GM18909 (cell line): ENCODE results near the gene TSPAN7.

Experiments used
- ATAC-seq: cut with Tn5 transposase; IDR thresholded peaks from one replicate; pipeline ENCODE4 v1.9.1; 2021; ENCODE audit warnings: mild to moderate bottlenecking; ENCODE audit not compliant: unreplicated experiment, poor library complexity

Gene TSPAN7

GRCh38 chrX:38639730-38640129 is 78.4 kb downstream of the TSPAN7 start:
- no peak for ATAC-seq

GRCh38 chrX:38641197-38641596 is 79.9 kb downstream of the TSPAN7 start:
- ATAC-seq: no peak

DNA sequence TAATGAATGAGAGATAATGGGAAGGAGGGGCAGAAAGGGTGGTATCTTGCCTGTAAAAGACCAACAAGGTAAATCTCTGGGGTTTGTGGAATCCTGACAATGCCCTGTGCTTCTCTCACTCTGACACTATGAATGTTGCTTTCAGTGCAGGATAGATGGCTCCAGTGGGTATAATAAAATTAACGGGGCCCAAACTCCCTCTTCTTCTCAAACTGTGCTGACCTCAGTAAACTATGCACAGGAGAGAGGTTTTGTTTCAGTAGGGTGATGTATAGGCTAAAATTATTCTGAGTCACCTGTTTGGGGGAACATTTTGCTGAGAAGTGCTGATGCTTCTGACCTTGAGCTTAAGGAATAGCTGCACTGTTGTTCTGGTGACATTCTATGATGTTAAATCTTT is 82.6 kb downstream of the TSPAN7 start:
- ATAC-seq: no peak

GRCh38 chrX:38646129-38646528 is 84.8 kb downstream of the TSPAN7 start:
- no peak for ATAC-seq

DNA sequence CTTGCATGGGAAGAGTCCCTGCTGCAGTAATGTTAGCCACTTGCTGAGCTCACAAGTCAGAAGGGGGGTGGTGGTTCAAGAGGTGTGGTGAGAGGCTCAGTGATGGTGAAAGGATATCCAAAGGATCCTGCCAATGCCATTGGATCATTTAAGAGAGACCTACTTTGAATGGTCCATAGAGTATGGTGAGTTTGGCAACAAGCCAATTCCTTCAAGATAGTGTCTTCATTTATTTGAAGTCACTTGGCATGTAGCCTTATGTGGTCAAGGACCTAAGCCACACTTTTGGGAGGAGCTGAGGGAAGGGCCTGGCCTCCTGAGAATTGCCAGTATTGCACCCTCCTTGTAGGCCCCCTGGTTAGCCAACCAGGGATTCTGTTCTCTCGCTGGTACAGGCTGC is 87.9 kb downstream of the TSPAN7 start:
- ATAC-seq: no peak

DNA sequence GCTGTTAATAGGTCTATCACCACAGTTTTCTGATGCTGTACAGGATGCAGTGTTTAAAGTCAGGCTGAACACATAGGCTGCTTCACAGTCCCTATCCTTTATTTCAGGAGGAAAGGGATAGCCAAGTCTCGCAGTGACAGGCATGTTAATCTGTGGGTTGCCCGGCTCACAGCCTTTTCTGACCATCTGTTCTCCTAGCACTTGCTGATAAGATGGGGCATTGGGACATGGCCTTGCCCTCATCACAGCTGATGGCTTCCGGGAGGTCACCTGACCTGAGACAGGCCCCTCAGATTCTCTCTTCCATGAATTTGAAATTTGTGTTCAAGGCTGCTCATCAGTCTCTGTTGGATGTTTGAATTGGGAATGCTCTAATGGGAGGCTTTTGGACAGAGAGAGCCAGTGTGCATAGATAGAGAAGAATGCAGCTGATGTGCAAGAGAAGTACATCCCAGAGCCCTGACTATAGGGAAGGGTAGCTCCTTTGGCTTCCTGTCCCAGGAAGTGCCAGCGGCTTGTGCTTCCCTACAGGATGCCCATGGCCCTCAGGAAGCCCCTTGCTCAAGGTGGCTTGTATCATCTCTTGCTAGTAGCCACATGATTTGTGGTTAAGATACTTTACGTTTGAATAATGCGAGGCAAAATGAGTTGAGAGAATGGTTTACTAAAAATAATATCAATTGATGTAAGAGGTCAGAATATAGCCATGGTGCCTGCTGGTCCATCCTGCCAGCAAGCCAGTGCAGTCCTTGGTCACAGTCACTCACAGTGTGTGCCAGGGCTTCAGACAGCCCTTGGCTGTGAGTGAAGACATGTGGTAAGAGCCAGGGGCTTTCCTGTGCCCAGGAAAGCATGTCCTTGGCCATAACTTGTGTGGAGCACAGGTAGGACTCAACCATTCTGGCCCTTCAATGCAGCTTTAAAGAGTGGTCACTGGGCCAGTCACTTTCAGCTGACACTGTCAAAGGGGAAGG is 88.6 kb downstream of the TSPAN7 start:
- ATAC-seq: no peak

- ATAC-seq: no peak
Measured at GRCh38 chrX:38651625-38652601, 90.6 kb downstream of the TSPAN7 start.

- ATAC-seq: no peak
Measured at GRCh38 chrX:38652934-38653442, 91.6 kb downstream of the TSPAN7 start.

- ATAC-seq: no peak
Measured at GRCh38 chrX:38654302-38654701, 93.0 kb downstream of the TSPAN7 start.

DNA sequence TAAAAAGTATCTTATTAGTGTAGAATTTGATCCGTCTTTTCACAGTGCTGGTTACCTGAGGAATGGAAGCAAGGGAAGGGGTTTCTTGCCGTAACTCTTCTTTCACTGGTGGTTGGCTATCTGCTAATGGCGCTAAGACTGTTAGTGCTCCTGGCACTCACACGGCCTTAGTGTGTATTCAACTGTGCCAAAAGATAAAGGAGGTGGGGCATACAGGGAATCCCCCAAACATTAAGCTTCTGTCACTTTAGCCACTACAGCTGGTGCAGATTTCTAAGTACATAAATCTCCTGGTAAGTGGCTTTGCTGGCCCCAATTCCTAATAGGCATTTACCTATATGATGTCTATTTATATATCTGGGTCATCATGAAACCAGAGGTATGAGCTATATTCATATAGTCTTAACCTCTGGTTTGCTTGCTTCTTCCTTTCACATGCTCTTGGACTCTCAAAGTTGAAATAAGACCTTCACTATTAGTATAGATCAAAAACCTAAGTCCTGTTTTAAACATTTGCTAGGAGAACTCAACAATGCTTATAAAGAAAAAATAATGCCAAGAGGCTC is 95.1 kb downstream of the TSPAN7 start:
- no peak for ATAC-seq

DNA sequence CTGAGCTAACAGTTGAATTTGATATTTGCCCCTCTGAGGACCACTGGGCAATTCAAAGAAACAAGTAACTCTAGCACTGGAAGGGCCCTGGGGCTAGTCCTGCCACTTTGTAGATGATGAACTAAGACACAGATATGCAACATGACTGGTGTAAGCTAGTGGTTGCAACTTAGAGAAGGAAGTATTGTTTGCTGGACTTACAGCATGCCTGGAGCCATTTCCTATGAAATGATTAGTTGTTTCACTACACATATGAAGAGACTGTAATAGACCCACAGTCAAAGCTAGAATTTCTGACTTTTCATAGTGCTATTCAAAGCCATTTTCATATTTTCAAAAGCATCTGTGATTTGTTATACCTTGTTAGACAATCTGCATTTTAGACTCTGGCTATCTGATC is 96.2 kb downstream of the TSPAN7 start:
- ATAC-seq: no peak

- no peak for ATAC-seq
Measured at GRCh38 chrX:38660395-38661102, 99.2 kb downstream of the TSPAN7 start.

DNA sequence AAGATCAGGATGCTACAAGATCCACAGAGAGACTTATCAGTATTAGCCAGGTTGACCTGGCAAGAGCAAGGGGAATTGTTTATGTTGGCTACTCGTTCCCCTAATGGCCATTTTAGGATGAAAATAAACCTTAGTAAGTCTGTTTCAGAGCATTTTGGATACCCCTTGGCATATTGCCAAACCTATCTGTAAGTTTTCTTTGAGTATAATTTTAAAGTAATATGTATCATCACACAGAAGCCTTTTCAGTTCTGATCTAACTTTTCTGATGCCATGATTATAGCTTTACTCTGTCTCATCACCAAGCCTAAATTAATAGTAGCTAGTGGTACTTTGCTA is 99.7 kb downstream of the TSPAN7 start:
- no peak for ATAC-seq

DNA sequence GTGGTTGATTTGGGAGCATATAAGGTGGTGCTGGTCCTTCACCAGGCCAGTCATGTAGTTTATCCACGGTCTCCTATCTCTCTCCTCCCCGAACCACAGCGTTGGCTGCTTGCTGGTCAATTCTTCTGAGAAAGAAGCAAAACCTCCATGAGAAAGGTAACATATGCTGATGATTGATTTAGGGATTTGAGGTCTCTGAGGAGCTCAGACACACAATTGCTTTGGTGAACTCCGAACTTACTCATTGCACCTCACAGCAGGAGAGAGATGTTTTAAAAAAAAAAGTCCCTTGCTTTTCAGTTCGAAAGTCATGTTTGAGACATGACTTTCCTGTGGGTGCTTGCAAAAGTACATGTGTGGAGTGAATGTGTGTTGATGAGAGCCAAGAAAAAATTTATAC is 100.2 kb downstream of the TSPAN7 start:
- no peak for ATAC-seq

- no peak for ATAC-seq
Measured at GRCh38 chrX:38662640-38663039, 101.3 kb downstream of the TSPAN7 start.

GRCh38 chrX:38664285-38664684 is 102.9 kb downstream of the TSPAN7 start:
- ATAC-seq: no peak

DNA sequence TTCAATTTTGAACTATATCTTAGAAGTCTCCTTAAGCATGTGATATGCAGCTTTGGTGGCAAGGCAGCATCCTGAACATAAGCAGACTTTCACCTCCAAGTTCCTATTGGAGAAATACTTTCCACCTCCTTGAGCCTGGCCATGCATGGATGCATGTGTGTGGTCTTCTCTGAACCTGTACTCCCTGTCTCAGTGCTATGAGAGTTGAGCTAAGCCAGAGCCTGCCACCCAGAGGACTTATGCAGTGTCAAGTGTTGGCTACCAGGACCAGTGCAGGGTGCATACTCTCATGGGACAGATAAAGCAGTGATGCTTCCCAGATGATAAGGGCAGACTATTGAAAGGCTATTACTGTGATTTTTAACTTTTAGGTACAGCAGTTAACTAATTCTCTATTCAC is 105.6 kb downstream of the TSPAN7 start:
- ATAC-seq: no peak

DNA sequence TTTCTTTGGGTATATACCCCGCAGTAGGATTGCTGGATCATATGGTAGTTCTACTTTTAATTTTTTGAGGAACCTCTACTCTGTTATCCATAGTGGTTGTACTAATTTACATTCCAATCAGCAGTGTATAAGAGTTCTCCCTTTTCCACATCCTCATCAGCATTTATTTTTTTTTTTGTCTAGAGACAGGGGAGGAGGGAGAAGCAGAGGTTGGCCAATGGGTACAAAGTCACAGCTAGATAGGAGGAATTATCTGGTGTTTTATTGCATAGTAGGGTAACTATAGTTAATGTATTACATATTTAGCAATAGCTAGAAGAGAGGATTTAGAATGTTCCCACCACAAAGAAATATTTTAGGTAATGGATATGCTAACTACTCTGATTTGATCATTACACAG is 107.4 kb downstream of the TSPAN7 start:
- ATAC-seq: no peak

DNA sequence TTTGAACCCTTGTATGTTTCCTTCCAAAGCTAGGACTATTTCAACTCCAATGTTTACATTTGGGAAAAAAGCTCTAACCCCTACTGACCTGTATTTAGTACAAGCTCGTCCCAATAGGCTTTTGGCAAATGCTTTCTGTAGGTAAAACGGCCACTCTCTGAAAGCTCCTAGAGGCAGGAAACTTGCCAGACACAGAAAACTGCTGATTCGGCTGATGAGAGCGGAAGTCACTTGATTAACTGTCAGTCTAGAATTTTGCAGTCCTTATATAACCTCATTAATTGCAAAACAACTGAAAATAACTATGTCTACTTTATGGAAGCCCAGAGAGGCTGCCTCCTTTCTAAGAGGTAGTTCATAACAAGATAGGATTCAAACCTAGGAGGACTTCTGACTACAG is 108.1 kb downstream of the TSPAN7 start:
- no peak for ATAC-seq

GRCh38 chrX:38672646-38673045 is 111.3 kb downstream of the TSPAN7 start:
- ATAC-seq: no peak
